Nephron progenitor cell (in vitro differentiated cells): ENCODE data around the gene CLEC1A.
A peak's percentile ranks its signal among the peaks of the same experiment; 100 is the strongest.
"Not testable (repeated sequence)": the region's sequence is repeated elsewhere in the genome, so short reads cannot be mapped to it uniquely, and the experiment has no call there.

Source experiments
- DNase-seq: peaks from one replicate; pipeline ENCODE4 v3.0.0; 2021
- H3K27ac Mint-ChIP-seq: 2 replicates; pipeline ENCODE4 v1.8.0; 2021; ENCODE audit warnings: mild to moderate bottlenecking, moderate library complexity, mixed read lengths
- H3K27me3 Mint-ChIP-seq: 2 replicates; pipeline ENCODE4 v1.8.0; 2021; ENCODE audit warnings: mild to moderate bottlenecking, low read depth, mixed read lengths; ENCODE audit not compliant: poor library complexity
- H3K36me3 Mint-ChIP-seq: 2 replicates; pipeline ENCODE4 v1.8.0; 2021; ENCODE audit warnings: low read depth, mixed read lengths
- H3K4me1 Mint-ChIP-seq: 2 replicates; pipeline ENCODE4 v1.8.0; 2021; ENCODE audit warnings: mixed read lengths
- H3K4me3 Mint-ChIP-seq: 2 replicates; pipeline ENCODE4 v1.8.0; 2021; ENCODE audit warnings: mild to moderate bottlenecking, moderate library complexity, mixed read lengths
- H3K9me3 Mint-ChIP-seq: 2 replicates; pipeline ENCODE4 v1.8.0; 2021; ENCODE audit warnings: mild to moderate bottlenecking, moderate library complexity, mixed read lengths
- TF ChIP-seq, protein P1 (sequence below): fragments of 200-600 bp; sonication (generic); IDR thresholded peaks from 2 replicates; pipeline ENCODE4 v1.5.0; 2021; ENCODE audit warnings: antibody characterized with exemption

CLEC1A gene

GRCh38 chr12:10033783-10034545 is 64.8 kb downstream of the CLEC1A start:
- TF ChIP-seq, protein P1, sequence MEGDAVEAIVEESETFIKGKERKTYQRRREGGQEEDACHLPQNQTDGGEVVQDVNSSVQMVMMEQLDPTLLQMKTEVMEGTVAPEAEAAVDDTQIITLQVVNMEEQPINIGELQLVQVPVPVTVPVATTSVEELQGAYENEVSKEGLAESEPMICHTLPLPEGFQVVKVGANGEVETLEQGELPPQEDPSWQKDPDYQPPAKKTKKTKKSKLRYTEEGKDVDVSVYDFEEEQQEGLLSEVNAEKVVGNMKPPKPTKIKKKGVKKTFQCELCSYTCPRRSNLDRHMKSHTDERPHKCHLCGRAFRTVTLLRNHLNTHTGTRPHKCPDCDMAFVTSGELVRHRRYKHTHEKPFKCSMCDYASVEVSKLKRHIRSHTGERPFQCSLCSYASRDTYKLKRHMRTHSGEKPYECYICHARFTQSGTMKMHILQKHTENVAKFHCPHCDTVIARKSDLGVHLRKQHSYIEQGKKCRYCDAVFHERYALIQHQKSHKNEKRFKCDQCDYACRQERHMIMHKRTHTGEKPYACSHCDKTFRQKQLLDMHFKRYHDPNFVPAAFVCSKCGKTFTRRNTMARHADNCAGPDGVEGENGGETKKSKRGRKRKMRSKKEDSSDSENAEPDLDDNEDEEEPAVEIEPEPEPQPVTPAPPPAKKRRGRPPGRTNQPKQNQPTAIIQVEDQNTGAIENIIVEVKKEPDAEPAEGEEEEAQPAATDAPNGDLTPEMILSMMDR, result peak; percentile 48
- no peaks in the 10 kb centered on the region for H3K36me3 Mint-ChIP-seq
- no peak overlapping the region for H3K4me3 Mint-ChIP-seq
- DNase-seq, result no peak
- H3K9me3 Mint-ChIP-seq, result no peaks in the 10 kb centered on the region
- H3K4me1 Mint-ChIP-seq, result no peaks in the 10 kb centered on the region
- H3K27ac Mint-ChIP-seq, result no peak overlapping the region
- H3K27me3 Mint-ChIP-seq, result no peaks in the 10 kb centered on the region

GRCh38 chr12:10031771-10032175 is 67.0 kb downstream of the CLEC1A start:
- TF ChIP-seq, protein P1, result no peak
- DNase-seq, result no peak

DNA sequence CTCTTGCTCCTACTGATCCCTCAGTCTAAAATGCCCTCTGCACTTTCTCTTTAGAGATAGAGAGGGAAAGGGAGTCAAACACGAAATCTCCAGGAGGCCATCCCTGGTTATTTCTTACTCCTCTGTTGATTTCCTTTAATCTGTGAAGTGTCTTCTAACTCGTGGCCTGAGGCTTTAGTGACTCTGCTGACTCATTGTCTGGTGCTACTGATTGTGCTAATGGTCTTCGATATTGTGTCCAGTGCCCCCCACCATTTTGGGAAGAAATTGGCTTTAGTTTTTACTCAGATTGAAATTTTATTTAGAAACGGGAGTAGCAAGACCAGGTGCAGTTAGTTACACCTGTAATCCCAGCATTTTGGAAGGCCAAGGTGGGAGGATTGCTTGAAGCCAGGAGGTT is 67.5 kb downstream of the CLEC1A start:
- DNase-seq, result no peak
- H3K4me3 Mint-ChIP-seq, result no peak overlapping the region

More at GRCh38 chr12:10031771-10032175, 67.0 kb downstream of the CLEC1A start:
- H3K4me3 Mint-ChIP-seq, result no peak overlapping the region
- no peaks in the 10 kb centered on the region for H3K36me3 Mint-ChIP-seq
- H3K4me1 Mint-ChIP-seq, result no peaks in the 10 kb centered on the region
- no peaks in the 10 kb centered on the region for H3K27me3 Mint-ChIP-seq
- H3K9me3 Mint-ChIP-seq, result no peaks in the 10 kb centered on the region
- no peak overlapping the region for H3K27ac Mint-ChIP-seq

DNA sequence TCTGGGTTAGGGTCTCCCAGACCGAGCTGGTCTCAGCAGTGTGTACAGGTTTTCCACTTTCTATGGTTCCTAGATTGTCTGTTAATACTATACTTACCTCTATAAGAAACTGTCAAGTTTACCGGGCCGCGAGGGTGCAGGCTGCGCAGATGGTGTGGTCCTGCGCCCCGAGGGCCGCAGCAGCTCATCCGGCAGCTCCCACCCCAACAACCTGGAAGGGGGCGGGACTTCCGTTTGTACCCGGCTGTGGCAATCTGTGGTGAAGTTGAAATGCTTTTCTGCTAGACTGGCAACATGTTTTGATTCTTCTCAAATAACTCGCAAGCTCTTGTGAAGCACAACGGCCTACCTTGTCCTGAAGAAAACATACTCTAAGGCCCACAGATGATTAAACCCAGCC is 68.3 kb downstream of the CLEC1A start, which contains the start of gene CLEC9A:
Gene CLEC9A (plus strand): TSS at position 237 of the 400 bp plus-strand sequence. CDS start 22,006 bp downstream, outside the sequence.
- Mint-ChIP-seq H3K27ac (no peak within 1 kb of the TSS), H3K27me3 (no peaks in the 10 kb centered on the region), H3K4me3 (no peak within 1 kb of the TSS), H3K4me1 (no peaks in the 10 kb centered on the region), H3K36me3 (no peaks in the 10 kb centered on the region), H3K9me3 (no peaks in the 10 kb centered on the region)
- no peak for DNase-seq
- TF ChIP-seq, protein P1, result no peak

More for the DNA sequence above, 67.5 kb downstream of the CLEC1A start:
- no peaks in the 10 kb centered on the region for H3K36me3 Mint-ChIP-seq
- no peaks in the 10 kb centered on the region for H3K4me1 Mint-ChIP-seq
- no peaks in the 10 kb centered on the region for H3K27me3 Mint-ChIP-seq
- H3K27ac Mint-ChIP-seq, result no peak overlapping the region
- TF ChIP-seq, protein P1, result no peak
- no peaks in the 10 kb centered on the region for H3K9me3 Mint-ChIP-seq

GRCh38 chr12:10027721-10028120 is 71.1 kb downstream of the CLEC1A start:
- TF ChIP-seq, protein P1, result no peak
- Mint-ChIP-seq H3K27ac (no peak overlapping the region), H3K27me3 (no peaks in the 10 kb centered on the region), H3K36me3 (no peaks in the 10 kb centered on the region), H3K4me3 (no peak overlapping the region), H3K9me3 (no peaks in the 10 kb centered on the region), H3K4me1 (no peaks in the 10 kb centered on the region)
- no peak for DNase-seq

DNA sequence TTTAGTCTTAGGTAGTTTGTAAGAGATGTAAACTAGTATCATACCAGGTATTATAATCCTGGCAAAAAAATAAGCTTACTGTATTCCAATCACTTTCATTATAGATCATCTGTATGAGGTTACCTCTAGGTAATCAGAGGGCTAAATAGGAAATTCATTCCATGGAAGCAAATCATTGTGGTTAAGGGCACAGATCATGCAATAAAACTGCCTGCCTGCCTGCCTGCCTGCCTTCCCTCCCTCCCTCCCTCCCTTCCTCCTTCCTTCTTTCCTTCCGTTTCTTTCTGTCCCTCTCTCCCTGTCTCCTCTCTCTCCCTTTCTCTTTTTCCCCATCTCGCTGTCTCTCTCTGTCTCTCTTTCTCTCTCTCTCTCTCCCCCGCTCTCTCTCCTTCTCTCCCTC is 71.5 kb downstream of the CLEC1A start:
- Mint-ChIP-seq H3K4me1 (no peaks in the 10 kb centered on the region), H3K27ac (no peak overlapping the region), H3K9me3 (no peaks in the 10 kb centered on the region), H3K36me3 (no peaks in the 10 kb centered on the region), H3K4me3 (no peak overlapping the region), H3K27me3 (no peaks in the 10 kb centered on the region)
- TF ChIP-seq, protein P1, result no peak
- DNase-seq, result no peak

DNA sequence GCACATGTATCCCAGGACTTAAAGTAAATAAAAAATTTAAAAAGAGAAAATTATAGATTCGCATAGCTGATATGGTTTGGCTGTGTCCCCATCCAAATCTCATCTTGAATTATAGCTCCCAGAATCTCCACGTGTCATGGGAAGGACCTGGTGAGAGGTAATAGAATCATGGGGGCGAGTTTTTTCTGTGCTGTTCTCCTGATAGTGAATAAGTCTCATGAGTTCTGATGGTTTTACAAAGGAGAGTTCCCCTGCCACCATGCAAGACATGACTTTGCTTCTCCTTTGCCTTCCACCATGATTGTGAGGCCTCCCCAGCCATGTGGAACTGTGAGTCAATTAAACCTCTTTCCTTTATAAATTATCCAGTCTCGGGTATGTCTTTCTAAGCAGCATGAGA is 72.1 kb downstream of the CLEC1A start:
- H3K27me3 Mint-ChIP-seq, H3K4me3 Mint-ChIP-seq, H3K36me3 Mint-ChIP-seq, H3K4me1 Mint-ChIP-seq, H3K9me3 Mint-ChIP-seq, H3K27ac Mint-ChIP-seq, DNase-seq: not testable (repeated sequence)
